Lower leg skin (tissue), 3 donors: ENCODE data around the gene FAM136A.

ENCODE experiments used
- CTCF ChIP-seq, 3 donors: fragments of 450-650 bp; IDR thresholded peaks; one replicate each; pipeline ENCODE4 v1.5.1; 2016; ENCODE audit warnings: antibody characterized with exemption in 3 of 3, mild to moderate bottlenecking in 3 of 3, moderate library complexity in 2 of 3
- POLR2A ChIP-seq, 2 donors: fragments of 450-650 bp; IDR thresholded peaks; one replicate each; pipeline ENCODE4 v1.6.1; 2016 to 2017; ENCODE audit warnings: antibody characterized with exemption in 2 of 2, mild to moderate bottlenecking in 1 of 2, moderate library complexity in 1 of 2

DNA sequence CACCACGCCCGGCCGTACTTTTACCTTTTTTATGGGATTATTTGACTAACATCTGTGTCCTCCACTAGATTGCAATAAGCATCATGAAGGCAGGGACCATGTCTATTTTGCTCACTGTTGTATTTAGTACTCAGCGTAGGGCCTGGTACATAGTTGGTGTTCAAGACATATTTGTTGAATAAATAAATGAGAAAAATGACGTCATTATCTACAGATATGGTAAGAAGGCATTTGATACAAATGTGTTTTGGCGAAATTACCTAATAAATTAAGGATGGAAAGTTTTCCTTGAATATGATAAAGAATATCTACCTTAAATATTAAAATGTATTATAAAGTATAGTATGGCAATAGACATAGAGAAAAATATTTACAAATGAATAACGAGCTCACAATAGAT is 24.0 kb upstream of the FAM136A start:
- no peak for TF ChIP-seq CTCF (IDR thresholded peaks at IDR 0.05)
- TF ChIP-seq POLR2A (IDR thresholded peaks at IDR 0.05), result no peak
